ENCODE measurements around the gene SGSM1. TPM values are rescaled to one million over a fixed set of nuclear protein-coding genes. Genes with fewer than 3 reads are reported as not detected.

SGSM1 gene
- total and polyA plus RNA-seq, 2 donors (not counting 1 experiment from before 2014, with no cell fraction given): not detected

- H3K9ac ChIP-seq (ENCODE audit: insufficient read depth, low read length): no peak overlapping the region
- no peaks in the 10 kb centered on the region for H3K79me2 ChIP-seq (ENCODE audit: control insufficient read depth, insufficient read depth, low read length)
- no peak for DNase-seq (ENCODE audit: low read depth in 2 of 2)
- H3K4me2 ChIP-seq (ENCODE audit: extremely low read depth, insufficient read depth, low read length): no peak overlapping the region
- no peak overlapping the region for H2AFZ ChIP-seq (ENCODE audit: low read length)
- TF ChIP-seq, protein P1, sequence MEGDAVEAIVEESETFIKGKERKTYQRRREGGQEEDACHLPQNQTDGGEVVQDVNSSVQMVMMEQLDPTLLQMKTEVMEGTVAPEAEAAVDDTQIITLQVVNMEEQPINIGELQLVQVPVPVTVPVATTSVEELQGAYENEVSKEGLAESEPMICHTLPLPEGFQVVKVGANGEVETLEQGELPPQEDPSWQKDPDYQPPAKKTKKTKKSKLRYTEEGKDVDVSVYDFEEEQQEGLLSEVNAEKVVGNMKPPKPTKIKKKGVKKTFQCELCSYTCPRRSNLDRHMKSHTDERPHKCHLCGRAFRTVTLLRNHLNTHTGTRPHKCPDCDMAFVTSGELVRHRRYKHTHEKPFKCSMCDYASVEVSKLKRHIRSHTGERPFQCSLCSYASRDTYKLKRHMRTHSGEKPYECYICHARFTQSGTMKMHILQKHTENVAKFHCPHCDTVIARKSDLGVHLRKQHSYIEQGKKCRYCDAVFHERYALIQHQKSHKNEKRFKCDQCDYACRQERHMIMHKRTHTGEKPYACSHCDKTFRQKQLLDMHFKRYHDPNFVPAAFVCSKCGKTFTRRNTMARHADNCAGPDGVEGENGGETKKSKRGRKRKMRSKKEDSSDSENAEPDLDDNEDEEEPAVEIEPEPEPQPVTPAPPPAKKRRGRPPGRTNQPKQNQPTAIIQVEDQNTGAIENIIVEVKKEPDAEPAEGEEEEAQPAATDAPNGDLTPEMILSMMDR (conservative IDR thresholded peaks at IDR 0.05 in 1 of 2, IDR thresholded peaks at IDR 0.05 in 1 of 2; ENCODE audit: low read depth in 1 of 2, low read length in 2 of 2): no peak
- no peak for TF ChIP-seq EZH2 (IDR thresholded peaks at IDR 0.05; ENCODE audit: low read length, missing control alignments)
- H4K20me1 ChIP-seq (ENCODE audit: control insufficient read depth, extremely low read depth, insufficient read depth, low read length): no peaks in the 10 kb centered on the region
- H3K9me3 ChIP-seq (ENCODE audit: control insufficient read depth, insufficient read depth, low read depth, low read length): no peaks in the 10 kb centered on the region
- no peak overlapping the region for H3K27ac ChIP-seq (ENCODE audit: insufficient read depth, low read length)
- no peaks in the 10 kb centered on the region for H3K27me3 ChIP-seq (ENCODE audit: control insufficient read depth, insufficient read depth, low read length)
- no peak overlapping the region for H3K4me3 ChIP-seq (replicated peaks in 1 of 4; ENCODE audit: control extremely low read depth in 1 of 4, insufficient read depth in 1 of 4, low read depth in 3 of 4, low read length in 4 of 4)
- H3K4me1 ChIP-seq (ENCODE audit: control insufficient read depth, extremely low read depth, insufficient read depth, low read length): no peaks in the 10 kb centered on the region
- H3K36me3 ChIP-seq (ENCODE audit: control insufficient read depth, insufficient read depth, low read length): no peaks in the 10 kb centered on the region
These were observed 170.6 kb downstream of the SGSM1 start for GRCh38 chr22:24976442-24977218.

Other genes with a start within 250 kb of the SGSM1 start
- gene LRRC75B, start 213.1 kb upstream of the SGSM1 start, total RNA-seq: 5.6 and 7.9 TPM in 2 replicates
- gene LRRC75B, start 213.1 kb upstream of the SGSM1 start, polyA plus RNA-seq: 2.8 and 2.9 TPM in 2 replicates
- 1.3 and 2.0 TPM in 2 replicates for gene GGT1, start 203.0 kb upstream of the SGSM1 start, total RNA-seq
- gene GGT1, start 203.0 kb upstream of the SGSM1 start, polyA plus RNA-seq: 0.33 and 0.37 TPM in 2 replicates
- not detected in 2 replicates for gene PIWIL3, start 31.5 kb upstream of the SGSM1 start, total RNA-seq
- not detected in 2 replicates for gene PIWIL3, start 31.5 kb upstream of the SGSM1 start, polyA plus RNA-seq
- gene LHFPL7, start 140.5 kb downstream of the SGSM1 start, total RNA-seq: not detected in 2 replicates
- not detected in 2 replicates for gene LHFPL7, start 140.5 kb downstream of the SGSM1 start, polyA plus RNA-seq
- gene KIAA1671, start 146.5 kb downstream of the SGSM1 start, total RNA-seq: 0.77 and 1.3 TPM in 2 replicates
- 0.34 and 0.69 TPM in 2 replicates for gene KIAA1671, start 146.5 kb downstream of the SGSM1 start, polyA plus RNA-seq

Data from fibroblast of lung (primary cell).